ENCODE data around the gene ZBTB12. TPM values are rescaled to one million over a fixed set of nuclear protein-coding genes. Genes with fewer than 3 reads are reported as not detected.

The ZBTB12 gene
- total RNA-seq, 1 donor from 2014 or later = 37.1 TPM

- Mint-ChIP-seq H3K9me3 (no peaks in the 10 kb centered on the region), H3K4me3 (no peak within 1 kb of the TSS), H3K4me1 (no peaks in the 10 kb centered on the region), H3K27ac (no peak within 1 kb of the TSS), H3K36me3 (peaks cover 30% of the 10 kb centered on the region), H3K27me3 (ENCODE audit: low read depth) (no peaks in the 10 kb centered on the region)
- DNase-seq (ENCODE audit: low spot score in 2 of 2, unreplicated experiment in 2 of 2) = no peak
- TF ChIP-seq, protein P1, sequence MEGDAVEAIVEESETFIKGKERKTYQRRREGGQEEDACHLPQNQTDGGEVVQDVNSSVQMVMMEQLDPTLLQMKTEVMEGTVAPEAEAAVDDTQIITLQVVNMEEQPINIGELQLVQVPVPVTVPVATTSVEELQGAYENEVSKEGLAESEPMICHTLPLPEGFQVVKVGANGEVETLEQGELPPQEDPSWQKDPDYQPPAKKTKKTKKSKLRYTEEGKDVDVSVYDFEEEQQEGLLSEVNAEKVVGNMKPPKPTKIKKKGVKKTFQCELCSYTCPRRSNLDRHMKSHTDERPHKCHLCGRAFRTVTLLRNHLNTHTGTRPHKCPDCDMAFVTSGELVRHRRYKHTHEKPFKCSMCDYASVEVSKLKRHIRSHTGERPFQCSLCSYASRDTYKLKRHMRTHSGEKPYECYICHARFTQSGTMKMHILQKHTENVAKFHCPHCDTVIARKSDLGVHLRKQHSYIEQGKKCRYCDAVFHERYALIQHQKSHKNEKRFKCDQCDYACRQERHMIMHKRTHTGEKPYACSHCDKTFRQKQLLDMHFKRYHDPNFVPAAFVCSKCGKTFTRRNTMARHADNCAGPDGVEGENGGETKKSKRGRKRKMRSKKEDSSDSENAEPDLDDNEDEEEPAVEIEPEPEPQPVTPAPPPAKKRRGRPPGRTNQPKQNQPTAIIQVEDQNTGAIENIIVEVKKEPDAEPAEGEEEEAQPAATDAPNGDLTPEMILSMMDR (IDR thresholded peaks at IDR 0.05; ENCODE audit: unreplicated experiment) = no peak
These were observed 23.2 kb downstream of the ZBTB12 start, which contains the start of gene SLC44A4 for GRCh38 chr6:31878726-31879125. TSS of gene SLC44A4 (minus strand) at chr6:31878997. CDS start at chr6:31878980, 17 bp downstream.

- TF ChIP-seq, protein P1 (IDR thresholded peaks at IDR 0.05; ENCODE audit: unreplicated experiment) = no peak
- Mint-ChIP-seq H3K9me3 (no peaks in the 10 kb centered on the region), H3K4me3 (no peak overlapping the region), H3K27me3 (ENCODE audit: low read depth) (no peaks in the 10 kb centered on the region), H3K36me3 (peaks cover 29% of the 10 kb centered on the region), H3K4me1 (no peaks in the 10 kb centered on the region), H3K27ac (no peak overlapping the region)
- DNase-seq (ENCODE audit: low spot score in 2 of 2, unreplicated experiment in 2 of 2) = no peak
These were observed 23.7 kb downstream of the ZBTB12 start for GRCh38 chr6:31878222-31878621.

DNA sequence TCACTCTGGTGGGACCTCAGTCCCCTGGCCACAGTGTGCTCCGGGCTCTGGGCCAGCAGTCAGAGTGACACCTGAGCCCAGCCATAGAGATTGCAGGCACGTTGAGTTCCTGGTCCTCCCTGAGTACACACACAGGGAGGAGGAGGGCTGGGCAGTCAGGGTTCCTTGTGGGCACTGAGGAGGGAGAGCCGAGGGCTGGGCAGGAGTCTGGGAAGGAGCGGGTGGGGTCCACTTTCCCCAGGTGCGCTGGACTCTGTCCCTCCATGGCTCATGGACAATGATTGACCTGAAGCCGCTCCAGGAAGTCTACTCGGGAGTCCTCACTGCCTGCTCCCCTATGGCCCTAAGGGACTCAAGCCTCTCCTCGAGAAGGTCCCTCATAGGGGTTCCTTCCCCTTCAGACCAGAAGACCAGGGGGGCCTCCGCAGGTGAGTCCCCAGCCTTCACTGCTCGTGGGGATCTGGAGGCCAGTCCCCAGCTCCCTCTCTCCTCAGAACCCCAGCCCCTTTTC, 24.2 kb downstream of the ZBTB12 start:
- Mint-ChIP-seq H3K9me3 (no peaks in the 10 kb centered on the region), H3K4me1 (no peaks in the 10 kb centered on the region), H3K36me3 (peaks cover 24% of the 10 kb centered on the region), H3K4me3 (no peak overlapping the region), H3K27me3 (ENCODE audit: low read depth) (no peaks in the 10 kb centered on the region), H3K27ac (no peak overlapping the region)
- DNase-seq (ENCODE audit: low spot score in 2 of 2, unreplicated experiment in 2 of 2) = no peak
- TF ChIP-seq, protein P1 (IDR thresholded peaks at IDR 0.05; ENCODE audit: unreplicated experiment) = no peak

DNA sequence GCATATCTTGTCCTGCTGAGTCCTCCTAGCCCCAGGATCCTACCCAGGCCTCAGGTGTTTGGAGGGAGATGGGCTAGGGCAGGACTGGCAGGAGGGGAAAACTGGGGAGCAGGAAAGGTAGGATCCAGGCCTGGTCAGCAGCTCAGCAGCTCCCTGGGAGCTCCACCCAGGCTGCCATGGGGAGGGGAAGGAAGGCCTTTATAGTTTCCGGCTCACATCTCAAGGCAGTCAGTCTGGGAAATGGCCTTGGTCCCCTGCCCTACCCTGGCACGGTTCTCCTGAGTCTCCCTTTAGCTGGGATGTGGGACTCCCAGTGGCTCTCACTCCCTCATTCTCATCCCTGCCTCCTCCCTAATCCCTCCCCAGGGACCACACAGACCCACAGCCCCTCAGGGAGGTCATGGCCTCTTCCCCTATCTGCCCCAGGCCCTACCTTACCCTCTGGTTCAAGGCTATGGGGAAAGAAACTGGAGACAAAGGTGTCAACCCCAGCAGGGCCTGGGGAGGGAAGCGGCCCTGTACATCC, 24.7 kb downstream of the ZBTB12 start:
- TF ChIP-seq, protein P1 (IDR thresholded peaks at IDR 0.05; ENCODE audit: unreplicated experiment) = no peak
- Mint-ChIP-seq H3K4me1 (no peaks in the 10 kb centered on the region), H3K36me3 (peaks cover 21% of the 10 kb centered on the region), H3K4me3 (no peak overlapping the region), H3K9me3 (no peaks in the 10 kb centered on the region), H3K27me3 (ENCODE audit: low read depth) (no peaks in the 10 kb centered on the region), H3K27ac (no peak overlapping the region)
- DNase-seq (ENCODE audit: low spot score in 2 of 2, unreplicated experiment in 2 of 2) = no peak

GRCh38 chr6:31876357-31876756, 25.5 kb downstream of the ZBTB12 start:
- Mint-ChIP-seq H3K27ac (no peak overlapping the region), H3K9me3 (no peaks in the 10 kb centered on the region), H3K4me3 (no peak overlapping the region), H3K36me3 (peaks cover 16% of the 10 kb centered on the region), H3K27me3 (ENCODE audit: low read depth) (no peaks in the 10 kb centered on the region), H3K4me1 (peaks cover under 1% of the 10 kb centered on the region)
- no peak for DNase-seq (ENCODE audit: low spot score in 2 of 2, unreplicated experiment in 2 of 2)
- TF ChIP-seq, protein P1 (IDR thresholded peaks at IDR 0.05; ENCODE audit: unreplicated experiment) = no peak

Measured in mesothelial cell of epicardium (in vitro differentiated cells).